ENCODE data around the gene DYNC2H1.

Gene DYNC2H1

GRCh38 chr11:103358251-103358650 is 249.0 kb downstream of the DYNC2H1 start:
- DNase-seq (ENCODE audit: low read depth in 1 of 2, low spot score in 1 of 2), result no peak
- no peak overlapping the region for H3K27ac ChIP-seq (replicated peaks)

GRCh38 chr11:103359216-103359615 is 250.0 kb downstream of the DYNC2H1 start:
- Histone ChIP-seq H3K4me3 (replicated peaks; ENCODE audit: insufficient read depth, low read length) (no peak overlapping the region), H3K27me3 (ENCODE audit: insufficient read depth, poor library complexity, severe bottlenecking) (no peaks in the 10 kb centered on the region), H3K27ac (replicated peaks) (no peak overlapping the region)
- DNase-seq (ENCODE audit: low read depth in 1 of 2, low spot score in 1 of 2), result no peak
- TF ChIP-seq, protein P1, sequence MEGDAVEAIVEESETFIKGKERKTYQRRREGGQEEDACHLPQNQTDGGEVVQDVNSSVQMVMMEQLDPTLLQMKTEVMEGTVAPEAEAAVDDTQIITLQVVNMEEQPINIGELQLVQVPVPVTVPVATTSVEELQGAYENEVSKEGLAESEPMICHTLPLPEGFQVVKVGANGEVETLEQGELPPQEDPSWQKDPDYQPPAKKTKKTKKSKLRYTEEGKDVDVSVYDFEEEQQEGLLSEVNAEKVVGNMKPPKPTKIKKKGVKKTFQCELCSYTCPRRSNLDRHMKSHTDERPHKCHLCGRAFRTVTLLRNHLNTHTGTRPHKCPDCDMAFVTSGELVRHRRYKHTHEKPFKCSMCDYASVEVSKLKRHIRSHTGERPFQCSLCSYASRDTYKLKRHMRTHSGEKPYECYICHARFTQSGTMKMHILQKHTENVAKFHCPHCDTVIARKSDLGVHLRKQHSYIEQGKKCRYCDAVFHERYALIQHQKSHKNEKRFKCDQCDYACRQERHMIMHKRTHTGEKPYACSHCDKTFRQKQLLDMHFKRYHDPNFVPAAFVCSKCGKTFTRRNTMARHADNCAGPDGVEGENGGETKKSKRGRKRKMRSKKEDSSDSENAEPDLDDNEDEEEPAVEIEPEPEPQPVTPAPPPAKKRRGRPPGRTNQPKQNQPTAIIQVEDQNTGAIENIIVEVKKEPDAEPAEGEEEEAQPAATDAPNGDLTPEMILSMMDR (IDR thresholded peaks at IDR 0.05; ENCODE audit: insufficient read depth, low read length), result no peak
- TF ChIP-seq GABPA (IDR thresholded peaks at IDR 0.05; ENCODE audit: low read depth), result no peak
- TF ChIP-seq SPI1 (IDR thresholded peaks at IDR 0.05; ENCODE audit: borderline replicate concordance, low read depth), result no peak
- TF ChIP-seq, protein P2, sequence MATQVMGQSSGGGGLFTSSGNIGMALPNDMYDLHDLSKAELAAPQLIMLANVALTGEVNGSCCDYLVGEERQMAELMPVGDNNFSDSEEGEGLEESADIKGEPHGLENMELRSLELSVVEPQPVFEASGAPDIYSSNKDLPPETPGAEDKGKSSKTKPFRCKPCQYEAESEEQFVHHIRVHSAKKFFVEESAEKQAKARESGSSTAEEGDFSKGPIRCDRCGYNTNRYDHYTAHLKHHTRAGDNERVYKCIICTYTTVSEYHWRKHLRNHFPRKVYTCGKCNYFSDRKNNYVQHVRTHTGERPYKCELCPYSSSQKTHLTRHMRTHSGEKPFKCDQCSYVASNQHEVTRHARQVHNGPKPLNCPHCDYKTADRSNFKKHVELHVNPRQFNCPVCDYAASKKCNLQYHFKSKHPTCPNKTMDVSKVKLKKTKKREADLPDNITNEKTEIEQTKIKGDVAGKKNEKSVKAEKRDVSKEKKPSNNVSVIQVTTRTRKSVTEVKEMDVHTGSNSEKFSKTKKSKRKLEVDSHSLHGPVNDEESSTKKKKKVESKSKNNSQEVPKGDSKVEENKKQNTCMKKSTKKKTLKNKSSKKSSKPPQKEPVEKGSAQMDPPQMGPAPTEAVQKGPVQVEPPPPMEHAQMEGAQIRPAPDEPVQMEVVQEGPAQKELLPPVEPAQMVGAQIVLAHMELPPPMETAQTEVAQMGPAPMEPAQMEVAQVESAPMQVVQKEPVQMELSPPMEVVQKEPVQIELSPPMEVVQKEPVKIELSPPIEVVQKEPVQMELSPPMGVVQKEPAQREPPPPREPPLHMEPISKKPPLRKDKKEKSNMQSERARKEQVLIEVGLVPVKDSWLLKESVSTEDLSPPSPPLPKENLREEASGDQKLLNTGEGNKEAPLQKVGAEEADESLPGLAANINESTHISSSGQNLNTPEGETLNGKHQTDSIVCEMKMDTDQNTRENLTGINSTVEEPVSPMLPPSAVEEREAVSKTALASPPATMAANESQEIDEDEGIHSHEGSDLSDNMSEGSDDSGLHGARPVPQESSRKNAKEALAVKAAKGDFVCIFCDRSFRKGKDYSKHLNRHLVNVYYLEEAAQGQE (IDR thresholded peaks at IDR 0.05; ENCODE audit: insufficient replicate concordance, low read depth), result no peak
- TF ChIP-seq POLR2AphosphoS5 (IDR thresholded peaks at IDR 0.05; ENCODE audit: low read depth), result no peak

More at GRCh38 chr11:103358251-103358650, 249.0 kb downstream of the DYNC2H1 start:
- Histone ChIP-seq H3K27me3 (ENCODE audit: insufficient read depth, poor library complexity, severe bottlenecking) (no peaks in the 10 kb centered on the region), H3K4me3 (replicated peaks; ENCODE audit: insufficient read depth, low read length) (no peak overlapping the region)
- TF ChIP-seq, protein P1 (IDR thresholded peaks at IDR 0.05; ENCODE audit: insufficient read depth, low read length), result no peak
- TF ChIP-seq GABPA (IDR thresholded peaks at IDR 0.05; ENCODE audit: low read depth), result no peak
- no peak for TF ChIP-seq POLR2AphosphoS5 (IDR thresholded peaks at IDR 0.05; ENCODE audit: low read depth)
- TF ChIP-seq, protein P2 (IDR thresholded peaks at IDR 0.05; ENCODE audit: insufficient replicate concordance, low read depth), result no peak
- no peak for TF ChIP-seq SPI1 (IDR thresholded peaks at IDR 0.05; ENCODE audit: borderline replicate concordance, low read depth)

GRCh38 chr11:103364687-103365086 is 255.5 kb downstream of the DYNC2H1 start:
- no peak overlapping the region for H3K27ac ChIP-seq (replicated peaks)
- TF ChIP-seq POLR2AphosphoS5 (IDR thresholded peaks at IDR 0.05; ENCODE audit: low read depth) (no peak), GABPA (IDR thresholded peaks at IDR 0.05; ENCODE audit: low read depth) (no peak), SPI1 (IDR thresholded peaks at IDR 0.05; ENCODE audit: borderline replicate concordance, low read depth) (no peak)
- DNase-seq (ENCODE audit: low read depth in 1 of 2, low spot score in 1 of 2), result no peak
- no peak overlapping the region for H3K4me3 ChIP-seq (replicated peaks; ENCODE audit: insufficient read depth, low read length)
- H3K27me3 ChIP-seq (ENCODE audit: insufficient read depth, poor library complexity, severe bottlenecking), result no peaks in the 10 kb centered on the region

DNA sequence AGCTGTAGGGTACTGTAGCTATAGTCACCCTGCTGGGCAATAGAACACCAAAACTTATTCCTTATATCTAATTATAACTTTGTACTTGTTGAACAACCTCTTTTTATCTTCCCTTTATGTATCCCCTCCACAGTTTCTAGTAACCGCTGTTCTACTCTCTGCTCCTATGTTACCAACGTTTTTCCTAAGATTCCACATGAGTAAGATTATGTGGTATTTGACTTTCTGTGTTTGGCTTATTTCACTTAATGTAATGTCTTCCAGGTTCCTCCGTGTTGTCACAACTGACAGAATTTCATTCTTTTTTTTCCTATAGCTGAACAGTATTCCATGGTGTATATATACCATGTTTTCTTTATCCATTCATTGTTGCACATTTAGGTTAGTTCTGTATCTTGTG is 258.4 kb downstream of the DYNC2H1 start:
- TF ChIP-seq, protein P2 (IDR thresholded peaks at IDR 0.05; ENCODE audit: insufficient replicate concordance, low read depth), result no peak
- TF ChIP-seq GABPA (IDR thresholded peaks at IDR 0.05; ENCODE audit: low read depth), result no peak
- no peak for TF ChIP-seq POLR2AphosphoS5 (IDR thresholded peaks at IDR 0.05; ENCODE audit: low read depth)
- TF ChIP-seq, protein P1 (IDR thresholded peaks at IDR 0.05; ENCODE audit: insufficient read depth, low read length), result no peak
- TF ChIP-seq SPI1 (IDR thresholded peaks at IDR 0.05; ENCODE audit: borderline replicate concordance, low read depth), result no peak
- no peak for DNase-seq (ENCODE audit: low read depth in 1 of 2, low spot score in 1 of 2)
- H3K27ac ChIP-seq (replicated peaks), result no peak overlapping the region
- H3K4me3 ChIP-seq (replicated peaks; ENCODE audit: insufficient read depth, low read length), result no peak overlapping the region
- H3K27me3 ChIP-seq (ENCODE audit: insufficient read depth, poor library complexity, severe bottlenecking), result no peaks in the 10 kb centered on the region

Measured in HL-60 (cell line).